NB4 (cell line): ENCODE data around the gene FTO.

Experiments used
- DNase-seq: peaks from one replicate; pipeline ENCODE4 v3.0.0; 2010; ENCODE audit warnings: low read depth
- H3K4me3 ChIP-seq: one replicate; pipeline ENCODE4 v1.5.1; 2011; ENCODE audit warnings: mild to moderate bottlenecking, low read depth, low read length, moderate library complexity
- MAX ChIP-seq: IDR thresholded peaks from 2 replicates; pipeline ENCODE4 v1.6.1; 2011; ENCODE audit warnings: low read depth, low read length
- MYC ChIP-seq: IDR thresholded peaks from 2 replicates; pipeline ENCODE4 v1.6.1; 2011; ENCODE audit warnings: low read depth, low read length
- POLR2A ChIP-seq: IDR thresholded peaks from 2 replicates; pipeline ENCODE4 v1.6.1; 2011; ENCODE audit warnings: mild to moderate bottlenecking; ENCODE audit not compliant: insufficient read length; ENCODE audit errors: extremely low read depth
- TF ChIP-seq, protein P1 (sequence below): IDR thresholded peaks from one replicate; pipeline ENCODE4 v1.5.1; 2012; ENCODE audit warnings: low read depth, low read length

The FTO gene

DNA sequence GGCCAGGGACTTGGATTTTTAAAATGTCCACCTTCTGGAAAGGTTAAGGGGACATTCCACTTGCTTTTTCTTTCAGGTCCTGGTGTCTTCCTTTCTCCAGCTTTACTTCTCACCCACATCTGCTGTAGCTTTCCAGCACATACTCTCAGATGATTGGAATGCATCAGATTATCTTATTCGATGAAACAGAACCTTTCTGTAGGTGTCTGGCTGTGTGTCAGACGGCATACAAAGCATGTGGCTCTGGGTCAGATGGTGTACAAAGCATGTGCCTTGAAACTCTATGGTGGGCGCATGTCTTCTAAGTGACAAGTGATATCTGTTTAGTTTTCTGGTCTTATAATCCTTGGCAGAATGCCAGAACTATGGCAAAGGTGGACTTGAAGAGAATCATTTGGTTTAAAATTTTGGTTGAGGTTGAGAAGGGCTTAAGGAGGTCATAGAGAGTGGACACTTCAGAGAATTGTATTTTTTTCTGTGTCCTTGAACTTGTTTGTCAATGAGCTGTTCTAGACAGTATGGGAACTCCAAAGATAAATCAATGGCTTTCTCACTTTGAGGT is 125.3 kb downstream of the FTO start:
- no peak for TF ChIP-seq MAX
- no peak for DNase-seq
- no peak overlapping the region for H3K4me3 ChIP-seq

DNA sequence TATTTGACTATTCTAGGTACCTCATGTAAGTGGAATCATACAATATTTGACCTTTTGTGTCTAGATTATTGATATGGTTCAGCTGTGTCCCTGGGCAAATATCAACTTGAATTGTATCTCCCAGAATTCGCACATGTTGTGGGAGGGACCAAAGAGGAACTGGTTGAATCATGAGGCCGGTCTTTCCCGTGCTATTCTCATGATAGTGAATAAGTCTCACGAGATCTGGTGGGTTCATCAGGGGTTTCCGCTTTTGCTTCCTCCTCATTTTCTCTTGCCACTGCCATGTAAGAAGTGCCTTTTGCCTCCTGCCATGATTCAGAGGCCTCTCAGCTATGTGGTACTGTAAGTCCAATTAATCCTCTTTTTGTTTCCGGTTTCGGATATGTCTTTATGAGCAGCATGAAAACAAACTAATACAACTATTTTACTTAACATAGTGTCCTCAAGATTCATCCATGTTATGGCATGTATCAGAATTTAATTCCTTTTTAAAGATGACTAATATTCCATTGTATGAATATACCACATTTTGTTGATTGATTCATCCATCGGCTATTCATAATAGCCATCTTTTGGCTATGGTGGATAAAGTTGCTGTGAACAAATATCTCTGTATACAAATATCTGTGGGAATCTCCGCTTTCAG is 129.1 kb downstream of the FTO start:
- TF ChIP-seq POLR2A, result no peak
- no peak for TF ChIP-seq MYC
- TF ChIP-seq, protein P1, sequence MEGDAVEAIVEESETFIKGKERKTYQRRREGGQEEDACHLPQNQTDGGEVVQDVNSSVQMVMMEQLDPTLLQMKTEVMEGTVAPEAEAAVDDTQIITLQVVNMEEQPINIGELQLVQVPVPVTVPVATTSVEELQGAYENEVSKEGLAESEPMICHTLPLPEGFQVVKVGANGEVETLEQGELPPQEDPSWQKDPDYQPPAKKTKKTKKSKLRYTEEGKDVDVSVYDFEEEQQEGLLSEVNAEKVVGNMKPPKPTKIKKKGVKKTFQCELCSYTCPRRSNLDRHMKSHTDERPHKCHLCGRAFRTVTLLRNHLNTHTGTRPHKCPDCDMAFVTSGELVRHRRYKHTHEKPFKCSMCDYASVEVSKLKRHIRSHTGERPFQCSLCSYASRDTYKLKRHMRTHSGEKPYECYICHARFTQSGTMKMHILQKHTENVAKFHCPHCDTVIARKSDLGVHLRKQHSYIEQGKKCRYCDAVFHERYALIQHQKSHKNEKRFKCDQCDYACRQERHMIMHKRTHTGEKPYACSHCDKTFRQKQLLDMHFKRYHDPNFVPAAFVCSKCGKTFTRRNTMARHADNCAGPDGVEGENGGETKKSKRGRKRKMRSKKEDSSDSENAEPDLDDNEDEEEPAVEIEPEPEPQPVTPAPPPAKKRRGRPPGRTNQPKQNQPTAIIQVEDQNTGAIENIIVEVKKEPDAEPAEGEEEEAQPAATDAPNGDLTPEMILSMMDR, result no peak
- no peak for TF ChIP-seq MAX
- DNase-seq, result no peak
- H3K4me3 ChIP-seq, result no peak overlapping the region

DNA sequence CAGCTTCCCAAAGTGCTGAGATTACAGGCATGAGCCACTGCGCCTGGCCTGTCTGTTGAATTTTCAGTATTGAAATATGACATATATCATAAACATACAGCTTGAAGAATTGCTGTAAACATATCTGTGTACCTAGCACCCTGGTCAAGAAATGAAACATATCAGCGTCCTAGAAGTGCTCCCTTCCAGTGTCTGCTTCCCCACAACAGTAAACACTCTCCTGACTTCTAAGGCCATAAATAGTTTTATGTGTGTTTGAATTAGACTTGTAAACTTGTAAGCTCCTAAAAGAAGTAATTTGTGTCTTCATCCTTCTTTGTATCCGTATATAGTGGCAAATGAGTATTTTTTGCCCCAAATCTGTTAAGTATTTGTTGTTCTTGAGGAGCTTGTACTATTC is 132.2 kb downstream of the FTO start:
- H3K4me3 ChIP-seq, result no peak overlapping the region
- TF ChIP-seq MAX, result no peak
- TF ChIP-seq, protein P1, result no peak
- no peak for TF ChIP-seq POLR2A
- TF ChIP-seq MYC, result no peak
- DNase-seq, result no peak

DNA sequence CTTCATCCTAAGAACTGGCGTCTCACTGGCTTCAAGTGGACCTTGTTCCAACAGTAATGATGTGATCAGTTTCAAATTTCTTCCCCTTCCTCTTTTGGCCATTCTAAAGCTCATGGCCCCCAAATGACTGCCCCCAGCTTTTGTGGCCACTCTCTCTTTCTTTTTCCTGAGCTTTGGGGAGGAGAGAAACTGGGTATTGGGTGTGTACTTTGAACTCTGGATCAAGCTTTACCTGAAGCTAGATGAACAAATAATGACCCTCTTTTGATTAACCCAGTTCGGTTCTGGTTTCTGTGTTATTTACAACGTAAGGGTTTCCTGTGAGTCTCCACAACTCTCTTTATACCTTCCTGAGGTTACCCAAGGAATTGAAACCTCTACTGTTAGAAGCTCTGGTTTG is 132.7 kb downstream of the FTO start:
- H3K4me3 ChIP-seq, result no peak overlapping the region
- TF ChIP-seq, protein P1, result no peak
- no peak for TF ChIP-seq MYC
- no peak for TF ChIP-seq MAX
- no peak for TF ChIP-seq POLR2A
- no peak for DNase-seq

GRCh38 chr16:53837426-53837825 is 133.5 kb downstream of the FTO start:
- no peak for DNase-seq
- TF ChIP-seq, protein P1, result no peak
- TF ChIP-seq POLR2A (no peak), MAX (no peak), MYC (no peak)
- H3K4me3 ChIP-seq, result no peak overlapping the region

- no peak for TF ChIP-seq MAX
- no peak for TF ChIP-seq POLR2A
- no peak for DNase-seq
- H3K4me3 ChIP-seq, result no peak overlapping the region
Measured at GRCh38 chr16:53839150-53839549, 135.2 kb downstream of the FTO start.

- TF ChIP-seq MAX, result no peak
- no peak for TF ChIP-seq POLR2A
- TF ChIP-seq MYC, result no peak
- TF ChIP-seq, protein P1, result no peak
Measured at GRCh38 chr16:53840456-53840855, 136.5 kb downstream of the FTO start.

More at GRCh38 chr16:53840456-53840855, 136.5 kb downstream of the FTO start:
- no peak for DNase-seq
- no peak overlapping the region for H3K4me3 ChIP-seq
